Measurements from ENCODE around the gene LGALS7B.
"Not testable (repeated sequence)": the region's sequence is repeated elsewhere in the genome, so short reads cannot be mapped to it uniquely, and the experiment has no call there.

Gene LGALS7B

GRCh38 chr19:38825936-38826335 is 36.9 kb downstream of the LGALS7B start:
- not testable (repeated sequence) for DNase-seq

DNA sequence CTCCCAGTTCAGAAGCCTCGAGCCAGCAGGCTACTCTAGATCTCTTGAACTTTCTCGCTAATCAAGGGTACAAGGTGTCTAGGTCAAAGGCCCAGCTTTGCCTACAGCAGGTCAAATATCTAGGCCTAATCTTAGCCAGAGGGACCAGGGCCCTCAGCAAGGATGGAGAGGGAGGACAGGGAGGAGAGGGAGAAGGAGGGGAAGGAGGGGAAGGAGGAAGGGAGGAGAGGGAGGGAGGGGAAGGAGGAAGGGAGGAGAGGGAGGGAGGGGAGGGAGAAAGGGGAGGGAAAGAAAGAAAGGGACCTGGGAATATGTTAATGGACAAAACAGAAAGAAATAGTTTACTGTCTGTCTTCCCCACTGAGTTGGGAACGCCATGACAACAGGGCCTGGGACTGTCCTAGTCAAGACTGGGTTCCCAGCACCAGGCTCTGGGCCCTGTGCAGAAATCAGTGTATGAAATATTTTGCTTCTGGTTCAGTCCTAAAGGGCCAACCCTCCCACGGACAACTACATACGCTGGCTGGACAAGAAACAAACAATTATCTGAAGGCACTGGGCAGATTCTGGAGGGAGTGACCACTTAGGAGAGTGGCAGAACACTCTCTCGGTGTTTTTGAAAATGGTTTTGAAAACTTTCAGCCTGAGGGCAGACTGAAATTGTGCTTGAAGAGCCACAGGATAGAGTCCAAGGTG is 38.0 kb downstream of the LGALS7B start:
- no peak for DNase-seq

GRCh38 chr19:38829203-38829602 is 40.2 kb downstream of the LGALS7B start:
- DNase-seq, result not testable (repeated sequence)

DNA sequence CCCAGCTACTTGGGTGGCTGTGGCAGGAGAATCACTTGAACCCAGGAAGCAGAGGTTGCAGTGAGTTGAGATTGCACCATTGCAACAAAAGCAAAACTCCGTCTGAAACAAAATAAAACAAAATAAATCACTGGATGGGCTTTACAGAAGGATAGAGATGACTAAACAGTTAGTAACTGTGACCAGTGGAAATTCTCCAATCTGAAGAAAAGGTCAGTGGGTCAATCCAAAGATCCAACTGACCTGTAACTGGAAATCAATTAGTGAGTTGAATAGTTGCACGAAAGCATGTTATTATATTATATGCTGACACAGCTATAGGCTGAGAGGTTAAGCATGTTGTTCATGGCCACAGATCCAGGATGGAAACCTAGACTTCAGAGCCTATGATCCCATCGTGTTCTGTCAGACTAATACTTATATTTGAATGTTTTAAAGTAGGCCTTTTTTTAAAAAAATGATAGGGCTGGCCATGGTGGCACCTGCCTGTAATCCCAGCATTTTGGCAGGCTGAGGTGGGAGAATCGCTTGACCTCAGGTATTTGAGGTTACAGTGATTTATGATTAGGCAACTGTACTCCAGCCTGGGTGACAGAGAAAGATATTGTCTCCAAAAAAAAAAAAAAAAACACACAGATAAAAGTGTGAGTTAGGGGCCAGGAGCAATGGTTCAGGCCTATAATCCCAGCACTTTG is 41.2 kb downstream of the LGALS7B start:
- no peak for DNase-seq

GRCh38 chr19:38831142-38831605 is 42.2 kb downstream of the LGALS7B start:
- peak in 1 of 2 experiments; percentile 56 for DNase-seq

GRCh38 chr19:38833092-38833425 is 44.1 kb downstream of the LGALS7B start:
- DNase-seq, result no peak

GRCh38 chr19:38834104-38834490 is 45.1 kb downstream of the LGALS7B start:
- DNase-seq, result no peak

DNA sequence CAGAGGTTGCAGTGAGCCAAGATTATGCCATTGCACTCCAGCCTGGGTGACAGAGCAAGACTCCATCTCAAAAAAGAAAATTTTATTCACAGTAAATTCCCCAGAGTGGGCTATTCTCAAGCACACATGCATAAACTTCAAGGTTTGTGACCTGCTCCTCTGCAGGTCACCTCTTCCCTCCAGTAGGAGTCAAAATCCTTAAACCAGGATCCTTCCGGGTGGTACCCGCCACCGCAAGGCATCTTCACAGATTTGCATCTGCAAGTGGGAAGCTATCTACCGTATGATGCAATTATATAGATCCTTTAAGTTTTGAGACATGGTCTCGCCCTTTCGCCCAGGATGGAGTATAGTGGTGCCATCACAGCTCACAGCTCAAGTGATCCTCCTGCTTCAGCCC is 45.6 kb downstream of the LGALS7B start:
- DNase-seq, result no peak

- no peak for DNase-seq
Observed at GRCh38 chr19:38836159-38836982, 47.4 kb downstream of the LGALS7B start.

DNA sequence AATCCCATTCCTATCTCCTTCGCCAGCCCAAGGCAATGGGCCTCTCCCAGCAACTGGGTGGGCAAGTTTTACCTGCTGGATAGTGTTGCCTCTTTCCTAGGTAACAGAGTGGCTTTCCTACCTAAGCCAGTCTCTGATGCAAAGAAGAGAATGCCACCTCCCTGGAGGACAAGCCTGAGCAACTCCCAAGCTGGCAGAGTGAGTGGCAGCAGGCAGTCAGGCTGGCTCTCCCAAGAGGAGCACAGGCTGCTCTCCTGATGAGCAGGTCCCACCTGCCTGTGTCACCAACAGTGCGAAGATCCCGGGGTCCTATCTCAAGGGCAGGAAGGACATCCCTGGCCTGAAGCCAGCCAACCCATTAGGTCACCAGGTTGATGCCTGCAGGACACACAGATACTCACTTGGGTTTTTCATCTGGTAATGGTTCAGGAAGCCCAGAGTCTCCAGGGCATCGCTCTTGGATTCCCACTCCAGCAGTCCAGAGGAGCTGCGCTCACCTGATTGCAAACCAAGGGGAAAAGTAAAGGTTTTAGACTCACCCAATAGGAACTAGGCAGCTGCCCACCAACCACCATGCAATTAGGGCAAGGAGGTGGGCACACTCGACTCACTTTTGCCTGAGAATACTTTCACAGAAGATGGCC is 48.1 kb downstream of the LGALS7B start:
- no peak for DNase-seq

DNA sequence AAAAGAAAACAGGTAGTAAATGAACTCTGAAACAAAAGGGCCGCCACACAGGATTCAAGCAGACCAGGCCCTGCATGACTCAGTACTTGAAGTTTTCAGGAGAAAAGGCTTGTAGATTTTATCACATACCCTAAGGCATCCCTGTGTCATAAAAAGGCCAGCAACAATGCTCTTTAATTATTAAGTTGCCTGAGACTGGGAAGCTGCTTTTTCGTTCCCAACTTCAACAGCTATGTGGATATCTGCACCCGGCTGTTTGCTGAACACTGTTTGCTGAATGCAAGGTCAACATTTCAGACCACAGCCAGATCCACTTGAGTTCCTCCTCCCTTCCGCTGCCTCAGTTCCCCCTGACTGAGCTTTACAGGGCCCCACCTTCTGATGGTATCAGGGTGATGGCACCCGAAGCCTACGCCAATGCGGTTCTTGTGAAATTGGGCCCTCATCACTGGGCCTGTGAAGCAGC is 48.7 kb downstream of the LGALS7B start:
- no peak for DNase-seq

DNA sequence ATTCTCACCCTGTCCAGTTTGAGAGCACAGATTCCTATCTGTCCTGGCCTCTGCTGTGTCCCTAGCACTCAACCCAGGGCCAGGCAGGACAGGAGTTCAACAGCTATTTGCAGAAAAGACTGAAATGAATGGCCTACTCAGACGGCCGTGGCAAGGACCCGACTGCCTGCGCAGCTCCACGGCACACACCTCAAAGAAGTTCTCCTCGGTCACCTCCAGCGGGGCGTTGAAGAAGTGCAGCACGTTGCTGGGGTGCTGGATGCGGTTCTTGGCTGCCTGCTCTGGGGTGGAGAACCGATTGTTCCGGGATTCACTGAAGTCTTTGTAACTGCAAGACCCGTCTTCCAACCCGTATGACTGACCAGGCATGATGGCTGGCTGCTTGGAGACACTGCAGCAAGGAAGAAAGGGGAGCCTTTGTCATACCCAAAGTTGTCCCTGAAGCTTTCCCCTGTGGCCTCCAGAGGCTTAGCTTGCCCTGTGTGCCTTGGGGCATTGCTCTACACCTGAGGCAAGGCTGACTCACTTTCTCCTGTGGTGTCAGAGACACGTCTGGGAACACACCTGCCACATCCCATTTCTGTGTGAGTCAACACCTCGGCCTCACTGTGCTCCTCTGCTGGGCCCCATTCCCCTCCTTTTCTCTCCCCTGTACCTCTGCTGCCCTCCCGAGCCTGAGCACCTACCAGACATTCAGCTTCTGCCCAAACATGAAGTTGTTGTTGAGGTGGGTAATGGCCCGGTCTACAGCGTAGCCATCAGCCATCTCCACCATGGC is 49.4 kb downstream of the LGALS7B start:
- DNase-seq, result no peak

- DNase-seq, result no peak
Observed at GRCh38 chr19:38838986-38839761, 50.2 kb downstream of the LGALS7B start.

- DNase-seq, result no peak
Observed at GRCh38 chr19:38839816-38840582, 51.0 kb downstream of the LGALS7B start.

- DNase-seq, result no peak
Observed at GRCh38 chr19:38840583-38840968, 51.6 kb downstream of the LGALS7B start.
